Measurements from ENCODE around the gene ANGEL1.

Gene ANGEL1

GRCh38 chr14:76769636-76770292 is 42.9 kb downstream of the ANGEL1 start:
- Histone ChIP-seq H3K4me2 (ENCODE audit: low read length) (no peak overlapping the region), H3K9ac (ENCODE audit: low read length) (no peak overlapping the region), H3K36me3 (ENCODE audit: insufficient read depth, low read length) (no peaks in the 10 kb centered on the region), H3K27me3 (ENCODE audit: insufficient read depth, low read length) (0 out of 2 replicates have a peak, but pooled peaks cover 10% of the 10 kb centered on the region), H3K9me3 (ENCODE audit: low read length) (no peaks in the 10 kb centered on the region), H4K20me1 (ENCODE audit: insufficient read depth, low read length) (no peaks in the 10 kb centered on the region), H2AFZ (ENCODE audit: low read length) (no peak overlapping the region), H3K4me3 (ENCODE audit: low read depth, low read length, poor library complexity, severe bottlenecking) (no peak overlapping the region), H3K27ac (ENCODE audit: low read depth, low read length, poor library complexity, severe bottlenecking) (no peak overlapping the region), H3K79me2 (ENCODE audit: insufficient read depth, low read length) (no peaks in the 10 kb centered on the region), H3F3A (ENCODE audit: insufficient read depth, low read length) (no peaks in the 10 kb centered on the region), H3K4me1 (ENCODE audit: insufficient read depth, low read length, severe bottlenecking) (no peaks in the 10 kb centered on the region), H3K9me2 (ENCODE audit: low read depth, low read length) (no peaks in the 10 kb centered on the region)
- TF ChIP-seq EZH2 (IDR thresholded peaks at IDR 0.05; ENCODE audit: borderline replicate concordance, low read length) = no peak
- TF ChIP-seq CTCF (IDR thresholded peaks at IDR 0.05; ENCODE audit: low read length) = no peak

- Histone ChIP-seq H3K4me1 (ENCODE audit: insufficient read depth, low read length, severe bottlenecking) (no peaks in the 10 kb centered on the region), H3K4me3 (ENCODE audit: low read depth, low read length, poor library complexity, severe bottlenecking) (no peak overlapping the region), H3K27ac (ENCODE audit: low read depth, low read length, poor library complexity, severe bottlenecking) (no peak overlapping the region), H3K9ac (ENCODE audit: low read length) (no peak overlapping the region), H3K4me2 (ENCODE audit: low read length) (no peak overlapping the region), H3K36me3 (ENCODE audit: insufficient read depth, low read length) (no peaks in the 10 kb centered on the region), H3K9me3 (ENCODE audit: low read length) (no peaks in the 10 kb centered on the region), H3K27me3 (ENCODE audit: insufficient read depth, low read length) (0 out of 2 replicates have a peak, but pooled peaks cover 10% of the 10 kb centered on the region), H3F3A (ENCODE audit: insufficient read depth, low read length) (no peaks in the 10 kb centered on the region), H3K9me2 (ENCODE audit: low read depth, low read length) (no peaks in the 10 kb centered on the region), H3K79me2 (ENCODE audit: insufficient read depth, low read length) (no peaks in the 10 kb centered on the region), H2AFZ (ENCODE audit: low read length) (no peak overlapping the region), H4K20me1 (ENCODE audit: insufficient read depth, low read length) (no peaks in the 10 kb centered on the region)
- no peak for TF ChIP-seq CTCF (IDR thresholded peaks at IDR 0.05; ENCODE audit: low read length)
Observed at GRCh38 chr14:76768671-76769500, 43.8 kb downstream of the ANGEL1 start.

GRCh38 chr14:76767681-76768656 is 44.7 kb downstream of the ANGEL1 start:
- TF ChIP-seq EZH2 (IDR thresholded peaks at IDR 0.05; ENCODE audit: borderline replicate concordance, low read length) (no peak), CTCF (IDR thresholded peaks at IDR 0.05; ENCODE audit: low read length) (no peak)
- Histone ChIP-seq H3K27ac (ENCODE audit: low read depth, low read length, poor library complexity, severe bottlenecking) (no peak overlapping the region), H3F3A (ENCODE audit: insufficient read depth, low read length) (no peaks in the 10 kb centered on the region), H3K27me3 (ENCODE audit: insufficient read depth, low read length) (0 out of 2 replicates have a peak, but pooled peaks cover 10% of the 10 kb centered on the region), H2AFZ (ENCODE audit: low read length) (no peak overlapping the region), H3K9me3 (ENCODE audit: low read length) (no peaks in the 10 kb centered on the region), H4K20me1 (ENCODE audit: insufficient read depth, low read length) (no peaks in the 10 kb centered on the region), H3K9me2 (ENCODE audit: low read depth, low read length) (no peaks in the 10 kb centered on the region), H3K36me3 (ENCODE audit: insufficient read depth, low read length) (no peaks in the 10 kb centered on the region), H3K79me2 (ENCODE audit: insufficient read depth, low read length) (no peaks in the 10 kb centered on the region), H3K9ac (ENCODE audit: low read length) (no peak overlapping the region), H3K4me3 (ENCODE audit: low read depth, low read length, poor library complexity, severe bottlenecking) (no peak overlapping the region), H3K4me2 (ENCODE audit: low read length) (no peak overlapping the region), H3K4me1 (ENCODE audit: insufficient read depth, low read length, severe bottlenecking) (no peaks in the 10 kb centered on the region)

All from OCI-LY1 (cell line).